Measurements from ENCODE around the gene CCSAP. TPM values are rescaled to one million over a fixed set of nuclear protein-coding genes. Genes with fewer than 3 reads are reported as not detected.

The CCSAP gene
- total and polyA plus RNA-seq, 2 of the 4 experiments (the other 2 are of a cell fraction), result 2.3 to 3.8 TPM

DNA sequence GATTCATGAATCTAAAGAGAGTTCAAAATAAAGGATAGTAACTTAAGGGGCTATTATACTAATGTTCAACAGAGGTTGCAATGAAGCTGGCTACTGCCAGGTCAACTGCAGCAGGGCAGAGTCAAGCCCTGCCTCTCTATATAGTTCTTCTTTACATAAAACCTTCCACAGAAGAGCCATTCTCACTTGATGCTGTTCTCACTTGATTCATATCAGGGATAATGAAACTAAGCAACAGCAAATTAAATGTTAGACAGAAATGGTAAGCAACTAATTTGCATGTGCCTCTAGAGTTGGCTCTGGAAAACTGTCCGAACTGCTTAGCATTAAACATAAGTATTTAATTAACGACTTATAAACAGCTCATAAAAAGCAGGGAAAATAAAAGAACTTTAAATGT, 17.4 kb downstream of the CCSAP start:
- H3K4me3 ChIP-seq (ENCODE audit: insufficient read depth, low read depth, low read length), result no peak overlapping the region

More for the DNA sequence above, 17.4 kb downstream of the CCSAP start:
- peak overlapping the region; percentile 89 for H3K4me2 ChIP-seq (ENCODE audit: low read depth, low read length)
- no peak overlapping the region for H3K56ac ChIP-seq (ENCODE audit: extremely low read depth, insufficient read depth, low read length)
- peaks cover 11% of the 10 kb centered on the region for H3K36me3 ChIP-seq (ENCODE audit: control insufficient read depth, insufficient read depth, low read length)
- in situ Hi-C loops (cut with MboI; ENCODE audit: low sequenced_read_pairs) (no loop called here), dilution Hi-C loops (cut with HindIII; ENCODE audit: low sequenced_read_pairs, unreplicated experiment) (no loop called here), intact Hi-C loops (cut with micrococcal nuclease) (no loop called here)
- no peak for DNase-seq
- 0 out of 2 replicates have a peak overlapping the region, but pooled peaks have one; percentile 11 for H2BK120ac ChIP-seq (ENCODE audit: low read depth, low read length)
- no peaks in the 10 kb centered on the region for H4K20me1 ChIP-seq (ENCODE audit: insufficient read depth, low read length)
- no CpG with 5 or more reads among the region's 2 CpGs for WGBS, 2 experiments (ENCODE audit: extremely low coverage in 2 of 2, insufficient read length in 1 of 2)
- peak overlapping the region; percentile 48; the same call in 1 of the 2 replicates for H4K5ac ChIP-seq (ENCODE audit: low read depth, low read length)
- peak overlapping the region; percentile 8; the same call in 1 of the 2 replicates for H3K23ac ChIP-seq (ENCODE audit: low read depth, low read length)
- ChIA-PET POLR2A (ENCODE audit: unreplicated experiment) (no interaction called here), CTCF (interaction anchor here (0.9 kb wide), 1 partner anchor 12 kb away, joined by 3 read pairs; no protein-coding TSS in a partner anchor)
- H3K27ac ChIP-seq (ENCODE audit: insufficient read depth, low read length), result no peak overlapping the region
- H3K79me1 ChIP-seq (ENCODE audit: low read depth in 1 of 2, low read length in 2 of 2), result peaks cover 2 to 4% of the 10 kb centered on the region in 2 experiments; a peak in 1 of 4 replicates
- no peak overlapping the region for H2AK9ac ChIP-seq (replicated peaks; ENCODE audit: low read depth, low read length, poor library complexity)
- ATAC-seq (ENCODE audit: low read depth), result 0 out of 2 replicates have a peak, but pooled peaks have one; percentile 12
- no peak overlapping the region for H3K9ac ChIP-seq (ENCODE audit: low read depth, low read length)
- H2AFZ ChIP-seq (replicated peaks; ENCODE audit: low read length, poor library complexity), result no peak overlapping the region
- no peak overlapping the region for H3K18ac ChIP-seq (ENCODE audit: low read depth, low read length)
- H3K4ac ChIP-seq (ENCODE audit: low read depth, low read length), result no peak overlapping the region
- no peaks in the 10 kb centered on the region for H3K27me3 ChIP-seq (ENCODE audit: control insufficient read depth, insufficient read depth, low read length)
- no peak overlapping the region for H2AK5ac ChIP-seq (ENCODE audit: low read depth, low read length)
- BruUV-seq (replicated peaks), result no TSS peak
- H2BK20ac ChIP-seq (ENCODE audit: low read depth, low read length), result no peak overlapping the region
- H4K91ac ChIP-seq (ENCODE audit: insufficient read depth, low read depth, low read length), result no peak overlapping the region
- H2BK15ac ChIP-seq (ENCODE audit: low read depth, low read length), result no peak overlapping the region
- H3K14ac ChIP-seq (replicated peaks; ENCODE audit: low read depth, low read length), result no peak overlapping the region
- no peaks in the 10 kb centered on the region for H3K9me1 ChIP-seq (ENCODE audit: insufficient read depth, low read length)
- peaks cover 7% of the 10 kb centered on the region for H3K4me1 ChIP-seq (ENCODE audit: control insufficient read depth, insufficient read depth, low read length)
- H4K8ac ChIP-seq (ENCODE audit: low read depth in 2 of 2, low read length in 2 of 2), result no peak overlapping the region
- no peaks in the 10 kb centered on the region for H3K9me3 ChIP-seq (ENCODE audit: control insufficient read depth, insufficient read depth, low read length)
- H2BK5ac ChIP-seq (ENCODE audit: low read depth, low read length, poor library complexity, severe bottlenecking), result no peak overlapping the region
- TF ChIP-seq FOS (IDR thresholded peaks at IDR 0.05; ENCODE audit: low read depth, low read length), result no peak
- TF ChIP-seq MAFK (IDR thresholded peaks at IDR 0.05; ENCODE audit: low read depth, low read length), result no peak
- TF ChIP-seq POLR2A (IDR thresholded peaks at IDR 0.05; ENCODE audit: low read depth, low read length), result no peak
- TF ChIP-seq BHLHE40 (IDR thresholded peaks at IDR 0.05; ENCODE audit: low read depth, low read length), result no peak
- TF ChIP-seq, protein P1, sequence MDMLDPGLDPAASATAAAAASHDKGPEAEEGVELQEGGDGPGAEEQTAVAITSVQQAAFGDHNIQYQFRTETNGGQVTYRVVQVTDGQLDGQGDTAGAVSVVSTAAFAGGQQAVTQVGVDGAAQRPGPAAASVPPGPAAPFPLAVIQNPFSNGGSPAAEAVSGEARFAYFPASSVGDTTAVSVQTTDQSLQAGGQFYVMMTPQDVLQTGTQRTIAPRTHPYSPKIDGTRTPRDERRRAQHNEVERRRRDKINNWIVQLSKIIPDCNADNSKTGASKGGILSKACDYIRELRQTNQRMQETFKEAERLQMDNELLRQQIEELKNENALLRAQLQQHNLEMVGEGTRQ (IDR thresholded peaks at IDR 0.05; ENCODE audit: low read depth, low read length), result no peak
- TF ChIP-seq NFE2L2 (IDR thresholded peaks at IDR 0.05; ENCODE audit: low read depth, low read length), result no peak
- no peak for TF ChIP-seq MXI1 (IDR thresholded peaks at IDR 0.05; ENCODE audit: borderline replicate concordance, low read depth, low read length)
- TF ChIP-seq, protein P2, sequence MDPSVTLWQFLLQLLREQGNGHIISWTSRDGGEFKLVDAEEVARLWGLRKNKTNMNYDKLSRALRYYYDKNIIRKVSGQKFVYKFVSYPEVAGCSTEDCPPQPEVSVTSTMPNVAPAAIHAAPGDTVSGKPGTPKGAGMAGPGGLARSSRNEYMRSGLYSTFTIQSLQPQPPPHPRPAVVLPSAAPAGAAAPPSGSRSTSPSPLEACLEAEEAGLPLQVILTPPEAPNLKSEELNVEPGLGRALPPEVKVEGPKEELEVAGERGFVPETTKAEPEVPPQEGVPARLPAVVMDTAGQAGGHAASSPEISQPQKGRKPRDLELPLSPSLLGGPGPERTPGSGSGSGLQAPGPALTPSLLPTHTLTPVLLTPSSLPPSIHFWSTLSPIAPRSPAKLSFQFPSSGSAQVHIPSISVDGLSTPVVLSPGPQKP (IDR thresholded peaks at IDR 0.05; ENCODE audit: borderline replicate concordance, low read depth, low read length), result no peak
- TF ChIP-seq RAD21 (IDR thresholded peaks at IDR 0.05; ENCODE audit: low read length), result no peak
- no peak for TF ChIP-seq SMC3 (IDR thresholded peaks at IDR 0.05; ENCODE audit: low read depth, low read length)
- TF ChIP-seq CEBPB (IDR thresholded peaks at IDR 0.05; ENCODE audit: low read depth, low read length), result no peak
- TF ChIP-seq, protein P3, sequence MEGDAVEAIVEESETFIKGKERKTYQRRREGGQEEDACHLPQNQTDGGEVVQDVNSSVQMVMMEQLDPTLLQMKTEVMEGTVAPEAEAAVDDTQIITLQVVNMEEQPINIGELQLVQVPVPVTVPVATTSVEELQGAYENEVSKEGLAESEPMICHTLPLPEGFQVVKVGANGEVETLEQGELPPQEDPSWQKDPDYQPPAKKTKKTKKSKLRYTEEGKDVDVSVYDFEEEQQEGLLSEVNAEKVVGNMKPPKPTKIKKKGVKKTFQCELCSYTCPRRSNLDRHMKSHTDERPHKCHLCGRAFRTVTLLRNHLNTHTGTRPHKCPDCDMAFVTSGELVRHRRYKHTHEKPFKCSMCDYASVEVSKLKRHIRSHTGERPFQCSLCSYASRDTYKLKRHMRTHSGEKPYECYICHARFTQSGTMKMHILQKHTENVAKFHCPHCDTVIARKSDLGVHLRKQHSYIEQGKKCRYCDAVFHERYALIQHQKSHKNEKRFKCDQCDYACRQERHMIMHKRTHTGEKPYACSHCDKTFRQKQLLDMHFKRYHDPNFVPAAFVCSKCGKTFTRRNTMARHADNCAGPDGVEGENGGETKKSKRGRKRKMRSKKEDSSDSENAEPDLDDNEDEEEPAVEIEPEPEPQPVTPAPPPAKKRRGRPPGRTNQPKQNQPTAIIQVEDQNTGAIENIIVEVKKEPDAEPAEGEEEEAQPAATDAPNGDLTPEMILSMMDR (conservative IDR thresholded peaks at IDR 0.05; ENCODE audit: low read depth, low read length), result no peak
- no peak for TF ChIP-seq RCOR1 (IDR thresholded peaks at IDR 0.05; ENCODE audit: insufficient replicate concordance, low read length)
- TF ChIP-seq MAZ (IDR thresholded peaks at IDR 0.05; ENCODE audit: borderline replicate concordance, low read depth, low read length), result no peak
- TF ChIP-seq CHD1 (IDR thresholded peaks at IDR 0.05; ENCODE audit: low read depth, low read length), result no peak
- TF ChIP-seq RFX5 (IDR thresholded peaks at IDR 0.05; ENCODE audit: low read depth, low read length), result no peak

Data from IMR-90 (cell line).